SK-N-SH (cell line): Measurements from ENCODE around the gene NACAD. TPM values are rescaled to one million over a fixed set of nuclear protein-coding genes. Genes with fewer than 3 reads are reported as not detected.

Source experiments
- CTCF ChIA-PET: fragments of 300-600, 350-600 bp; formaldehyde crosslinking; extraction: SDS; loops from one replicate; lab custom pipeline; 2021; lab: Yijun Ruan, JAX
- POLR2A ChIA-PET: fragments of 350-600 bp; sonication (Branson Sonifier 250); formaldehyde crosslinking; extraction: SDS; loops from one replicate; lab custom pipeline; 2020; ENCODE audit warnings: antibody characterized with exemption, inconsistent platforms; lab: Yijun Ruan, JAX
- DNase-seq: peaks from one replicate; pipeline ENCODE4 v3.0.0; 2012
- H2AFZ ChIP-seq: fragments of 200-600 bp; sonication (generic); 2 replicates; pipeline ENCODE4 v1.8.1; 2016; ENCODE audit warnings: antibody characterized with exemption, mild to moderate bottlenecking, low read depth
- H3F3A ChIP-seq: fragments of 200-600 bp; sonication (generic); replicated peaks from 2 replicates; pipeline ENCODE3; 2016; ENCODE audit warnings: antibody characterized with exemption, mild to moderate bottlenecking; ENCODE audit not compliant: insufficient read depth
- H3K27ac ChIP-seq, 2 experiments: fragments of 200-500 bp in 1 of 2; fragments of 200-600 bp in 1 of 2; sonication (Bioruptor generic) in 1 of 2; sonication (generic), shearing (Covaris generic) in 1 of 2; 2 replicates each; pipeline versions ENCODE4 v1.5.1 to v1.6.1; 2014 to 2016; ENCODE audit warnings: low read depth in 2 of 2, inconsistent platforms in 1 of 2, low read length in 1 of 2, mild to moderate bottlenecking in 1 of 2, mixed read lengths in 1 of 2
- H3K27me3 ChIP-seq: fragments of 200-600 bp; sonication (generic), shearing (Covaris generic); 2 replicates; pipeline ENCODE4 v1.6.1; 2016; ENCODE audit warnings: mixed run types; ENCODE audit not compliant: insufficient read depth
- H3K36me3 ChIP-seq, 2 experiments: fragments of 200-500 bp in 1 of 2; fragments of 200-600 bp in 1 of 2; sonication (Bioruptor generic) in 1 of 2; sonication (generic) in 1 of 2; replicated peaks in 1 of 2; 2 replicates each; pipeline versions ENCODE3 to v1.5.1; 2014 to 2016; ENCODE audit warnings: low read length in 1 of 2, mild to moderate bottlenecking in 1 of 2; ENCODE audit not compliant: insufficient read depth in 2 of 2, control insufficient read depth in 1 of 2
- H3K4me1 ChIP-seq, 2 experiments: fragments of 200-500 bp in 1 of 2; fragments of 200-600 bp in 1 of 2; sonication (Bioruptor generic) in 1 of 2; sonication (generic), shearing (Covaris generic) in 1 of 2; 2 replicates each; pipeline versions ENCODE4 v1.5.1 to v1.6.1; 2014 to 2016; ENCODE audit warnings: low read depth in 1 of 2, low read length in 1 of 2, mixed run types in 1 of 2; ENCODE audit not compliant: insufficient read depth in 2 of 2, control insufficient read depth in 1 of 2
- H3K4me2 ChIP-seq: fragments of 200-600 bp; sonication (generic), shearing (Covaris generic); 2 replicates; pipeline ENCODE4 v1.6.1; 2017; ENCODE audit warnings: mixed run types
- H3K4me3 ChIP-seq, 2 experiments: fragments of 200-500 bp in 1 of 2; fragments of 200-600 bp in 1 of 2; sonication (Bioruptor generic) in 1 of 2; sonication (generic), shearing (Covaris generic) in 1 of 2; 2 replicates each; pipeline versions ENCODE4 v1.5.1 to v1.8.1; 2014 to 2016; ENCODE audit warnings: low read depth in 2 of 2, inconsistent platforms in 1 of 2, low read length in 1 of 2, mild to moderate bottlenecking in 1 of 2, mixed read lengths in 1 of 2, moderate library complexity in 1 of 2
- H3K79me2 ChIP-seq: fragments of 200-600 bp; sonication (generic); 2 replicates; pipeline ENCODE4 v1.8.1; 2017; ENCODE audit warnings: mild to moderate bottlenecking; ENCODE audit not compliant: insufficient read depth
- H3K9ac ChIP-seq: fragments of 200-600 bp; sonication (generic); 2 replicates; pipeline ENCODE4 v1.6.1; 2017; ENCODE audit warnings: mixed run types
- H3K9me2 ChIP-seq: fragments of 200-600 bp; sonication (generic); 2 replicates; pipeline ENCODE4 v1.6.1; 2017; ENCODE audit warnings: mixed run types
- H3K9me3 ChIP-seq: fragments of 200-600 bp; sonication (generic); 2 replicates; pipeline ENCODE4 v1.6.1; 2017; ENCODE audit warnings: mixed run types, mild to moderate bottlenecking, moderate library complexity
- H4K20me1 ChIP-seq: fragments of 200-600 bp; sonication (generic); 2 replicates; pipeline ENCODE4 v1.6.1; 2017; ENCODE audit warnings: mild to moderate bottlenecking, mixed run types; ENCODE audit not compliant: insufficient read depth
- FOSL2 ChIP-seq: IDR thresholded peaks from 2 replicates; pipeline ENCODE4 v1.4.0; 2012; ENCODE audit warnings: low read depth, mild to moderate bottlenecking, moderate library complexity, borderline replicate concordance
- FOXJ3 ChIP-seq: sonication (generic); formaldehyde crosslinking; IDR thresholded peaks from 2 replicates; pipeline ENCODE4 v1.5.1; 2020; ENCODE audit warnings: mild to moderate bottlenecking, missing genetic modification reagents
- FOXM1 ChIP-seq: IDR thresholded peaks from 2 replicates; pipeline ENCODE4 v1.4.0; 2012; ENCODE audit warnings: low read depth, mild to moderate bottlenecking
- GABPA ChIP-seq: IDR thresholded peaks from 2 replicates; pipeline ENCODE4 v1.4.0; 2012; ENCODE audit warnings: low read depth, mild to moderate bottlenecking
- GATA2 ChIP-seq: sonication (generic); formaldehyde crosslinking; IDR thresholded peaks from 2 replicates; pipeline ENCODE4 v1.5.0; 2020; ENCODE audit warnings: mild to moderate bottlenecking, missing genetic modification reagents
- IRF3 ChIP-seq: fragments of 150-350 bp; IDR thresholded peaks from 2 replicates; pipeline ENCODE4 v1.6.1; 2016; ENCODE audit warnings: mild to moderate bottlenecking, low read depth, low read length
- MAX ChIP-seq: IDR thresholded peaks from 2 replicates; pipeline ENCODE4 v1.4.0; 2012; ENCODE audit warnings: low read depth
- MEF2A ChIP-seq: IDR thresholded peaks from 2 replicates; pipeline ENCODE4 v1.4.0; 2012; ENCODE audit warnings: low read depth, borderline replicate concordance
- MXI1 ChIP-seq: IDR thresholded peaks from 2 replicates; pipeline ENCODE4 v1.6.1; 2012; ENCODE audit warnings: mild to moderate bottlenecking, low read depth, low read length, improper control_type of control experiment
- NFIC ChIP-seq: IDR thresholded peaks from 2 replicates; pipeline ENCODE4 v1.4.0; 2012; ENCODE audit warnings: borderline replicate concordance
- NRF1 ChIP-seq: IDR thresholded peaks from 2 replicates; pipeline ENCODE4 v1.6.1; 2012; ENCODE audit warnings: low read depth, mild to moderate bottlenecking, low read length
- PBX3 ChIP-seq: IDR thresholded peaks from 2 replicates; pipeline ENCODE4; 2012
- RCOR1 ChIP-seq: fragments of 150-350 bp; IDR thresholded peaks from 2 replicates; pipeline ENCODE4 v1.6.1; 2017; ENCODE audit warnings: antibody characterized with exemption, low read length
- RFX5 ChIP-seq: IDR thresholded peaks from 2 replicates; pipeline ENCODE4 v1.6.1; 2012; ENCODE audit warnings: mild to moderate bottlenecking, improper control_type of control experiment, low read length
- RXRA ChIP-seq: IDR thresholded peaks from 2 replicates; pipeline ENCODE4 v1.4.0; 2012; ENCODE audit warnings: low read depth, mild to moderate bottlenecking, borderline replicate concordance
- SMC3 ChIP-seq: IDR thresholded peaks from 2 replicates; pipeline ENCODE4 v1.6.1; 2012; ENCODE audit warnings: low read depth, low read length, improper control_type of control experiment
- TAF1 ChIP-seq: IDR thresholded peaks from 2 replicates; pipeline ENCODE4 v1.6.1; 2012; ENCODE audit warnings: low read depth, mild to moderate bottlenecking, low read length, moderate library complexity, borderline replicate concordance
- TCF12 ChIP-seq: IDR thresholded peaks from 2 replicates; pipeline ENCODE4 v1.4.0; 2012
- USF2 ChIP-seq: fragments of 150-350 bp; IDR thresholded peaks from 2 replicates; pipeline ENCODE4 v1.6.1; 2017; ENCODE audit warnings: antibody characterized with exemption, low read length, low read depth, borderline replicate concordance
- YY1 ChIP-seq: IDR thresholded peaks from 2 replicates; pipeline ENCODE4 v1.4.0; 2012; ENCODE audit warnings: low read depth, mild to moderate bottlenecking
- ZBTB33 ChIP-seq: IDR thresholded peaks from 2 replicates; pipeline ENCODE4 v1.4.0; 2012; ENCODE audit warnings: low read depth, borderline replicate concordance
- WGBS: methylation state at CpG from one replicate; pipeline ENCODE4 v1.1.6; 2017; ENCODE audit warnings: low lambda C conversion rate; 5-methylcytosine and 5-hydroxymethylcytosine counted together
- polyA plus RNA-seq, 3 experiments: library from polyadenylated mRNA; depleted of rRNA; stranded (reverse); fragments of >200 nt; gene quantifications; 2 replicates each; pipeline ENCODE4 v1.2.3, GENCODE V29; 2012

Gene NACAD
- polyA plus RNA-seq, 1 of the 3 experiments (the other 2 are of a cell fraction) = 2.8 TPM

GRCh38 chr7:45117582-45117981, 28.8 kb upstream of the NACAD start:
- Histone ChIP-seq H3K79me2 (no peaks in the 10 kb centered on the region), H3K9me2 (no peaks in the 10 kb centered on the region), H3K4me3 (no peak overlapping the region), H3F3A (no peaks in the 10 kb centered on the region), H3K4me2 (no peak overlapping the region), H3K27ac (no peak overlapping the region), H3K9me3 (no peaks in the 10 kb centered on the region), H3K27me3 (peaks cover 18% of the 10 kb centered on the region; the same call in 1 of the 2 replicates), H2AFZ (no peak overlapping the region), H3K9ac (no peak overlapping the region), H3K4me1 (peaks cover 0 to under 1% of the 10 kb centered on the region in 2 experiments; a peak in 1 of 4 replicates)
- ChIA-PET POLR2A (no interaction called here), CTCF (interaction anchor here (0.8 to 14.6 kb wide), 4 partner anchors 18 to 144 kb away, joined by 3 to 149 read pairs (median 3); no protein-coding TSS in a partner anchor)
- no peak for DNase-seq
- WGBS = 28% methylated on average over 3 of the region's 4 CpGs
- TF ChIP-seq FOXM1 (no peak), PBX3 (no peak), TCF12 (no peak), SMC3 (no peak), MXI1 (no peak), RXRA (no peak), NFIC (no peak)
- TF ChIP-seq, all 33 proteins: peak for 0
- H4K20me1 ChIP-seq = no peaks in the 10 kb centered on the region
- no peaks in the 10 kb centered on the region for H3K36me3 ChIP-seq

GRCh38 chr7:45116048-45116447, 27.3 kb upstream of the NACAD start:
- peaks cover 4% of the 10 kb centered on the region for H3F3A ChIP-seq
- H3K4me2 ChIP-seq = no peak overlapping the region
- POLR2A ChIA-PET = no interaction called here
- 29% methylated on average over 1 of the region's 1 CpG for WGBS
- no peak for DNase-seq
- peaks cover 18% of the 10 kb centered on the region; the same call in 1 of the 2 replicates for H3K27me3 ChIP-seq
- H2AFZ ChIP-seq = no peak overlapping the region
- no peak overlapping the region for H3K9ac ChIP-seq
- H4K20me1 ChIP-seq = no peaks in the 10 kb centered on the region
- CTCF ChIA-PET = interaction anchor here (0.8 to 14.6 kb wide), 4 partner anchors 12 to 259 kb away, joined by 3 to 149 read pairs (median 4); no protein-coding TSS in a partner anchor
- H3K79me2 ChIP-seq = peaks cover 5% of the 10 kb centered on the region
- H3K9me2 ChIP-seq = no peaks in the 10 kb centered on the region
- H3K27ac ChIP-seq = no peak overlapping the region
- no peaks in the 10 kb centered on the region for H3K9me3 ChIP-seq
- H3K4me1 ChIP-seq = peaks cover 4 to 5% of the 10 kb centered on the region in 2 experiments; a peak in 2 of 4 replicates
- H3K36me3 ChIP-seq = no peaks in the 10 kb centered on the region
- no peak overlapping the region for H3K4me3 ChIP-seq
- TF ChIP-seq MAX (no peak), RFX5 (no peak), NFIC (no peak), MEF2A (no peak), ZBTB33 (no peak), RXRA (no peak), IRF3 (no peak), SMC3 (no peak), YY1 (no peak), FOXJ3 (no peak), RCOR1 (no peak), FOSL2 (no peak), MXI1 (no peak), NRF1 (no peak), GABPA (no peak), USF2 (no peak), TAF1 (no peak), GATA2 (no peak)
